ENCODE data around the gene FATE1.
"Not testable (repeated sequence)": the region's sequence is repeated elsewhere in the genome, so short reads cannot be mapped to it uniquely, and the experiment has no call there.

The FATE1 gene, protein sequence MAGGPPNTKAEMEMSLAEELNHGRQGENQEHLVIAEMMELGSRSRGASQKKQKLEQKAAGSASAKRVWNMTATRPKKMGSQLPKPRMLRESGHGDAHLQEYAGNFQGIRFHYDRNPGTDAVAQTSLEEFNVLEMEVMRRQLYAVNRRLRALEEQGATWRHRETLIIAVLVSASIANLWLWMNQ

DNA sequence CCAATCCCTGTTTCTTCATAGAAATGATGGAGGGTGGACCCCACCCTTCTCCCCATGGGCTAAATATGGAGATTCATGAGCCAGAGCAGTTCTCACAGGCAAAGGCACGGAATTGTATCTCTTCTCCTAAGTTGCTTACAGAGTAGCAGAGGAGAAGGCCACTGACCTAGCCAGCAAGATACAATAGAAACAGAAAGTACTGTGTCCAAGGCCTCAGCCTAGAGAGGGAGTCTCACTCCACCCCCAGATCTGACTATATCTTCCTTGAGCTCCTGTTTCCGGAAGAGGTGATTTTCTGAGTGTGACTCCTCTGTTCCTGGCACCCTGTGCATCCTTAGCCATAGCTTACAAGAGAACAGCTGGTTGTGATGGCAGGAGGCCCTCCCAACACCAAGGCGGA, at the start of gene FATE1:
Gene FATE1, plus strand, starts transcription at position 284 of the 400 bp plus-strand sequence. Its CDS starts 85 bp downstream, at position 369.
- DNase-seq (ENCODE audit: low read depth) = no peak

DNA sequence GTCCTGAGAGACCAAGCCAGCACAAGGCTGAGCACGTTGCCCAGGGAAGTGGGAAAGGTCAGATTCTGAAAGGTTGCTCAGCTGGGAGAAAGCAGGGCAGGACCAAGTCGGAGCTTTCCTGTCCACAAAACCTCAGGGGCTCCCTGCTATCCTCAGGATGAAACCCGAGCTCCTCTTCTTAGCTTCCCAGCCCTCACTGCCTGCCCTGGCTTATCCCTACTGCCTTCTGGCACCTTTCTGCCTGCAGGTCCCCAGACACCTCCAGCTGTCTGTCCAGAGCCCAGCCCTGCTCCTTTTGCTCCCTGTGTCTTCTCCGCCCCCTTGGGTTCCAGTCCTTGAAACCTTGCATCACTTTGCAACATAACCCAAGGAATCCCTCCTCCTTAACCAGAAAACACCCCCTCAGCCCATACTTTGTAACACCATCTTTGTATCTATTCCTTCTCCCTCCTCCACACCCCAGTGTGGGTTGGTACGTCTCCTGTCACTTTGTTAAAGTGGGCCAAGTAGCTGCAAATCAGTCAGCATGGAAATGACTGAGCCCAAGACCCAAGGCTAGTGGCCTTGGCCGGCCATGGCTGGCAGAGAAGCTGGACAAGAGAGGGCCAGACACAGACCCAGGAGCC, 40.6 kb upstream of the FATE1 start:
- DNase-seq (ENCODE audit: low read depth) = no peak

DNA sequence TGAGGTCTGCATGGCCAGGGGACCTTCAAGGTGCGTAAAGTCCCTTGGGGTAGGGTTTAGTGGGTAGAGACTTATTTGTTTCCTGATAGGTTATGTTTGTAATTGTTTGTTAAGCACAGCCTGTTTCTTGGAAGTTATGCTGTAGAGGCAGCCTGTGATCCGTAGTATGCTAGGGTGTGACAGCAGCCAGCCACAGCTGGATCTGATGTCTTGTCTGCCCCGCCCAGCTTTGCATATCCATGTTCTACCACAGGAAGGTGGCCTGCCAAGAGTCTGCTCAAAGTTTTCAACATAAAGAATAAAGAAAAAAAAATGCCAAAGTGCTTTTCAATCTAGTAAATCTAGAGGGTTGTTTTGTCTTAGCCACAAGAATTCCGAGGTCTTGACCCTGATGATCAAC, 39.6 kb upstream of the FATE1 start:
- DNase-seq (ENCODE audit: low read depth) = no peak

DNA sequence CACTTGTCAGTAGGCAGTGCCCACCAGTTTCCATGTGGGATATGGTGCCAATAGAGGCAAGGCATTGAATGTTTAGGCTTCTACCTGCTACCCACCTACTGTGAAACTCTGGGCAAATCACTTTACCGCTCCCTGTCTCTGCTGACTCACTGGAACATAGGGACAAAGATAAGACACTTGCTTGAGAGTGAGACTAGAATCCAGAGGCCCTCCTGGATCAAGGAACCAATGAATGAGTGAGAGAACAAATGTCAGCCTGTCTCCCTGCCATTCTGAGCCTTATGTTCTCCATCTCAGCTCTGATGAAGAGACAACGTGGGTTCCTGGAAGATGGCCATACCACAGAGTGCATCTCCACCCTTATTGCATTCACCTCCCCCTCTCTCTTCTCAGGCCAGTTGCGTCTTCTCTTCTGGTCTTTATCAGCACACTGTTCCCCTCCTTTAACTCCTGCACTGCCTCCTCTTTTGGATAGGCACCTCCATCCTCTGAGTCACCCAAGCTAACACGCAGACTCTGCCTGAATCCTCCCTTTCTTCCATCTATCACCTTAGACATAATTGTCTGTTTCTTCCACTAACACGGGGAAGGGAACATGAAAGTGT, 35.9 kb upstream of the FATE1 start:
- no peak for DNase-seq (ENCODE audit: low read depth)

DNA sequence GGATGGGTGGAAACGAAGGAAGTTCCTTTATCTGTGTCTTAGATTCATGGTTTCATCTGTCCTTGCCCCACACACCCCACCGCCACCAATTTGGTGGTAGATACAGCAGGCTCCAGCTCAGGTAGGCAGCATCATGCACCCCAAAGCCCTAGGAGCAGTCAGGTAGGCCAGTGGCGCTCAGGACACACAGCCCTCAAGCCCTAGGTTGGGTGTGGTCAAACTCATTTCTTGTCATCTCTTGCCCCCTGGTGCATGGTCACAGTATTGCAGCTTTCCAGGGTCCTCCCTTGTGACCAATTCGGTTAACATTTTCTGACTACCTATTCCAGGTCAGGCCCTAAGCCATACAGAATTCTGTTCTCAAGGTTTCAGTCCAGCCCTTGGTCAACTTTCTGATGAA, 35.0 kb upstream of the FATE1 start:
- peak; percentile 23 for DNase-seq (ENCODE audit: low read depth)

DNA sequence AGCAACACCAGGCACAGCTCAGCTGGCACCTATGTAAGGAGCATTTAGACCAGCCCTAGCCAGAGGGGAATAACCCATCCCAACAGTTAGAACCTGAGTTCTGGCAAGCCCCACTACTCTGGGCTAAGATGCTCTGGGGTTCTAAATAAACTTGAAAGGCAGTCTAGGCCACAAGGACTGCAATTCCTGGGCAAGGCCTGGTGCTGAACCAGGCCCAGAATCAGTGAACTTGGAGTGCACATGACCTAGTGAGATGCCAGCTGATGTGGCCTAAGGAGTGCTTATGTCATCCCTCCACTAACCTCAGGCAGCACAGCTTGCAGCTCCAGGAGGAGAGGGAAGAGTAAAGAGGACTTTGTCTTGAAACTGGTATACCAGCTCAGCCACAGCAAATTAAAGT, 28.2 kb upstream of the FATE1 start:
- no peak for DNase-seq (ENCODE audit: low read depth)

DNA sequence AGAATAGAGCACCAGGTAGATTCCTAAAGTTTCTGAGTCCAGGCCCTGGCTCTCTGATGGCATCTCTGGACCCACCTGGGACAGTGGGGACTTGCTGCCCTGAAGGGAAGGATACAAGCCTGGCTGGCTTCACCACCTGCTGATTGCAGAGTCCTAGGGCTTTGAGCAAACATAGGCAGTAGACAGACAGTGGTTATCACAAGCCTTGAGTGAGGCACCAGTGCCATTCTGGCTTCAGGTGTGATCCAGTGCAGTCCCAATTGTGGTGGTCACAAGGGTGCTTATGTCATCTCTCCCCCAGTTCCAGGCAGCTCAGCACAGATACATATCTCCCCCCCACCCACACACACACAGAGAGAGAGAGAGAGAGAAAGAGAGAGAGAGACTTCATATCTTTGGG, 27.1 kb upstream of the FATE1 start:
- DNase-seq (ENCODE audit: low read depth) = no peak

DNA sequence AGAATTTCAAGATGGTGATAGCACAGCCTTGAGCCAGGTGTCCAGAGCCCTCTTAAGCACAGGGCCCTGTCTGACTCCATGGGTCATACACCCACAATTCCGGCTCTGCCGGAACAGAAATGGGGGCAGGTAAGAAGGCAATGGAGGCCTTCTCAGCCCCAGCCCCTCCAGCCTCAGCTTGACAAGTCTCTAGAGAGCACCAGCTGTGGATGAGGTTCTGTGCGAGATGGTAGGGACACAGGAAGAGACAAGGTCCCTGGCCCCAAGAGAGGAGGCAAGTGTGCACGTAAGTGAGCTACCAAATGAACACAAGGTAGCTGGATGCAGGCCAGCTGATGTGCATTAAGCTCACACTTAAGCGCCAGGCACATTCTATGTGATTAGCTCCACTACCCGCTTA, 23.0 kb upstream of the FATE1 start:
- no peak for DNase-seq (ENCODE audit: low read depth)

DNA sequence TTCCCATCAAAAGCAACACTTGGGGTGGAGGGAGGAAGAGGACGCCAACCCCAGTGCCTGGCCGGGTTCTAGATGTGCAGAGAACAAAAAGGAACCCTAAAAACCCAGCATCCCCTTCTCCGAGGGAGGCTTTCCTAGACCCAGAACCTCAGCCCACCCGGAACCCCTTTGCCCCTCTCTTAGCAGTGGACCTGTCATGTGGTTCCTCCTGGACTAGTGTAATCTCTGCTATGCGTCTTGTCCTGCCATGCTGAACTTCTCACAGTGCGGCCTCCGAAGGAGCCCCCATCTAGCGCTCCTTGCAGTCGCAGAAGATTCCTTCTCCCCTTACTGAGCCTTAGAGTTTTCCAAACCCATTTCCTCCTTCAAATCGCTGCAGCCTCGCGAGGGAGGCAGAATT, 21.7 kb upstream of the FATE1 start:
- DNase-seq (ENCODE audit: low read depth) = no peak

DNA sequence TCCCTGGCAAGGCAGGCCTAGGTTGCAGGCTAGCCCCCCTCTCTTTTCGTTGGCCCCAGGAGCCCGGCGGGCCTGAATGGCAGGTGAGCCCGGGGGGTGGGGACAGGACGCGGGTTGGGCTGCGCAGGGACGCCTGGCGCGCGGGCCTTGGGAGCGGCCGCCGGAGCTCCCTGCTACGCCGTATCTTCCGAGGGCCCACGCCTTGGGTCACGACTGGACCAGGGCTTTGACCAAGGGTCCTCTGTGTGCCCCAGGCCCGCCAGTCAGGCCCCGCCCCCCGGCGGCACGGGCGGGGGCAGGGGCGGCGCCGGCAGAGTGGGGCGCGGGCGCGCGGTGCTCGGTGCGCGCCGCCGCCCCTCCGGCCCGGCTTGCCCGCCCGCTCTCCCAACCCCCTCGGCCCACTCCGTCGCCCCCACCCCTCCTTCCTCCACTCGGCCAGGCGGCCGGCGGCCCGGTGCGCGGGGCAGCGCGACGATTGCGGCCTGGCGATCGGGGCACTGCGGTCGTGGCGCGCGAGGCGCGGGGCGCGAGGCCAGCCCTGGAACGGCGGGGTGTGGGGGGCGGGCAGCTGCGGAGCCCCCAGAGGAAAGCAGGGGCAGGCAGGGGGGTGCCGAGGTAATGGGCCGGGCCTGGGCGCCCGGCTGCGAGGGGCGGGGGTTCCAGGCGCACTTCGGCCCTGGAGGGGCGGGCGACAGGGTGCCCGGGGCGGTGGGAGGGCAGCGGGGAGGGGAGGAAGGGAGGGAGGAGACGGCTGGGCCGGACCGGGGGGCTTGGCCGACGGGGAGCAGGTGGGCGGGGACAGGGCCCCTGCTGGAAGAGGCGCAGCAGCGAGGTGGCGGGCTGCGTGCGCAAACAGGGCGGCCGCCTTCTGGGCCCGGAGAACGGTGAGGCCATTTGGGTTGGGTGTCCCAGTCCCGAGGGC, 20.9 kb upstream of the FATE1 start, which contains the start of gene PRRG3:
Gene PRRG3, plus strand, starts transcription at position 798 of the 922 bp plus-strand sequence. CDS start 3,357 bp downstream, outside the sequence.
- DNase-seq (ENCODE audit: low read depth) = no peak

DNA sequence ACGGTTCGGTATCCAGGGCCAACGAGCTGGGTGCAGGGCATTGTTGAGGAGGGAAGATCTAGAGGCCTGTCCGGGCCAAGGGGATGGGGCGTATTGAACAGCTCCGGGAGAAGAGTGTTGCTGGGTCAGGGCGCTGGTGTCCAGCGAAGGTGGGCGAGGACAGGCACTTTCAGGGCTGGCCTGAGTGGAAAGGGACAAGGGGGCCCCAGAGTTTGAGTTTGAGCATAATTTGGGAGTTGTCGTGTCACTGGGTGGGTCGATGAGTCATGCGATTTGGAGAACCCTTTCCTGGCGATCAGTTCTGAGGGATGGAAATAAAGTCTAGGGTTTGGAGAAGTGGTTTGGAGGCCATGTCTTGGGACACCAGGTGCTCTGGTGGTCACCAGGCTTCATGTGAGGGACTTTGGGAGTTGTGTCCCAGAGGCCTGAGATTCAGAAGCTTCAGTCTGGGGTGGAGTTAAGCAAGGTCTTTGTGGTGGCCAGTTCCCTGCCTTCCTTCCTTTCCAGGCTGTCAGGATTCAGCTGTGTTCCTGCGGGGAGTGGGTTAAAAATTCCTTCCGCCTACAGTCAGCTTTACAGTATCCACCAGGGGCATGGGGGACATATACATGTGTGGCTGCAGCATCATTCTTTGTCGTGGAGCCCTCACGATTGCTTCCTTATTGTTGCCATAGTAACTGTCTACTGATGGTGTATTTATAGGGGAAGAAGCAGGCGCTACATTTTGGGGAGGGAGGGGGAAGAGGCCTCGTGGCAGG, 20.1 kb upstream of the FATE1 start:
- DNase-seq (ENCODE audit: low read depth) = no peak

DNA sequence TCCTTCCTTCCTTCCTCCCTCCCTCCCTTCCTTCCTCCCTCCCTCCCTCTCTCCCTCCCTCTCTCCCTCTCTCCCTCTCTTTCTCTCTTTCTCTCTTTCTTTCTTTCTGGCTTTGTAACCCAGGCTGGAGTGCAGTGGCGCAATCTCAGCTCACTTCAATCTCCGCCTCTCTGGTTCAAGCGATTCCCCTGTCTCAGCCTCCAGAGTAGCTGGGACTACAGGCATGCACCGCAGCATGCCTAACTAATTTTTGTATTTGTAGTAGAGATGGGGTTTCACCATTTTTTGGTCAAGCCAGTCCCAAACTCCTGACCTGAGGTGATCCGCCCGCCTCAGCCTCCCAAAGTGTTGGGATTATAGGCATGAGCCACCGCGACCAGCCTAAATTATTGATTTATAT, 18.8 kb upstream of the FATE1 start:
- DNase-seq (ENCODE audit: low read depth) = not testable (repeated sequence)

DNA sequence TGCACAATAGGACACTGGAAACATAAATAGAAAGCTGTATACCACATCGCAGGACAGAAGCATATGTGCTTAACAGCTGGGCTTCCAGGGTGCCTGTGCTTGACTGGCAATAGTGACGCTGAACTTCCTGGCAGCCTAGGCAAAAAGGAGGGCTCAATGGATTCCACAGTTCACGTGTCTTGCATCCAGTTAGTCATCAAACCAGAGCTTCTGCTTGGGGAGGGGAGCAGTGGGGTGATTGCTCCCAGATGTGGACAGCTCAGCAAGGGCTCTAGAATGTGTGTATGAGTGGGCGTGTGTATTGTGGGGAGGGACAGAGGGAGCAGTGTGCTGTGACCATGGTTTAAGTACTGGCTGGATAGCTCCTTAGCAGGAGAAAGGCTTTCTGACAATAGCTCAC, 18.3 kb upstream of the FATE1 start:
- DNase-seq (ENCODE audit: low read depth) = peak; percentile 3

DNA sequence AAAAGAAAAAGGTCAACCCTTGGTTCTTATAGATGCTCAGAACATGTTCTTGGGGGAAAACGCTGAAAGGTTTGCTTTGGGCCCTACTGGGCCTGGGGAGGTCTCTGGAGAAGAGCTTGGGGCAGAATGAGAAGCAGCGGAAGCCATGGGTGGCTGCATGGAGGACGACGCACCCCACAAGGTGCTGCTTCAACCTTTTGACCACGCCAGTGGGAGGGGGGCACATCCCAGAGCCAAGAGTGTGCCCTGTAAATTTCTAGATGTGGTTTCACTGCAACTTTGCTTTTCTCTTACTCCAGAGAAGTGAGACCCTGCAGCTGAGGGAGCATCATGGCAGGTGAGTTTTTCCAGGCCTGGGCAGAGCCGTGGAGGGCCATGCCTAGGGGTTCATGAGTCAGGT, 17.4 kb upstream of the FATE1 start:
- no peak for DNase-seq (ENCODE audit: low read depth)

DNA sequence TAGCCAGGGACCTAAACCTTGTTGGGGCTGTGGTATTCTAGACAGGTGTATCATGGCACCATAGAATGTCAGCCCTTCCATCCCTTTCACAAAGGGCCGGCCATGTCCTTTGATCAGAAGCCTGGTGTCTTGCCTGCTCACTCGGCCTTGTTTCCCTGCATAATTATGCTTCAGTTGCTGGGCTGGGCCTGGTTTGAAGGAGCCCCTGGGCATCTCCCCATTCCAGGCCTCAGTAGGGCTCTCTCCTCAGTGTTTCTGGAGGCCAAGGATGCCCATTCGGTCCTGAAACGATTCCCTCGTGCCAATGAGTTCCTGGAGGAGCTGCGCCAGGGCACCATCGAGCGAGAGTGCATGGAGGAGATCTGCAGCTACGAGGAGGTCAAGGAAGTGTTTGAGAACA, 16.1 kb upstream of the FATE1 start:
- no peak for DNase-seq (ENCODE audit: low read depth)

DNA sequence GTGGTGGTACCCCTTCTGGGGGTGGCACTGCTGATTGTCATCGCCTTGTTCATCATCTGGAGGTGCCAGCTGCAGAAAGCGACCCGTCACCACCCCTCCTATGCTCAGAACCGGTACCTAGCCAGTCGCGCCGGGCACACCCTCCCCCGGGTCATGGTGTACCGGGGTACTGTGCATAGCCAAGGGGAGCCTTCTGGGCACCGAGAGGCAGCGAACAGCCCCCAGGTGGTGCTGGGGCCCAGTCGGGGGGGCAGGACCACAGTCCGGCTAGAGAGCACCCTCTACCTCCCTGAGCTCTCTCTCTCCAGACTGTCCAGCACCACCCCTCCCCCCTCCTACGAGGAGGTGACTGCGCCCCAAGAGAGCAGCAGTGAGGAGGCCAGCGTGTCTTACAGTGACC, 15.3 kb upstream of the FATE1 start:
- no peak for DNase-seq (ENCODE audit: low read depth)

DNA sequence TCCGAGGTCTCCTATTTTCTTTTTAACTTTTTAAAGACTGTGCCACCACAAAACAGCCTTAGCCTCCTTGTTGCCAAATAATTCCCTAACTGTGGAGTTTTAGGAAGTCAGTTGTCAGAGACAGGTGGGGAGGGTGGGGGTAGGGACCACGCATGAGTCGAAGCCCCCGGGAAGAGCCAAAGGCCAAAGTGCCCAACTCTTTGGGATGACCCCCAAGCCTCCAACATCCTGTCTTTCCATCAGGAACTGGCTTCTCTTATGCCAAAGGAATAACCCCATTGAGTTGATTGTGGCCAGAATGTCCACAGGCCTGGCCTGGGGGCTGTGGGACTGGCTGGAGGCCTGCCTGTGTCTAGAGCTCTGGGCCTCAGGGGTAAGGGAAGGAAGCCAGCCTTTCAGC, 14.8 kb upstream of the FATE1 start:
- DNase-seq (ENCODE audit: low read depth) = no peak

DNA sequence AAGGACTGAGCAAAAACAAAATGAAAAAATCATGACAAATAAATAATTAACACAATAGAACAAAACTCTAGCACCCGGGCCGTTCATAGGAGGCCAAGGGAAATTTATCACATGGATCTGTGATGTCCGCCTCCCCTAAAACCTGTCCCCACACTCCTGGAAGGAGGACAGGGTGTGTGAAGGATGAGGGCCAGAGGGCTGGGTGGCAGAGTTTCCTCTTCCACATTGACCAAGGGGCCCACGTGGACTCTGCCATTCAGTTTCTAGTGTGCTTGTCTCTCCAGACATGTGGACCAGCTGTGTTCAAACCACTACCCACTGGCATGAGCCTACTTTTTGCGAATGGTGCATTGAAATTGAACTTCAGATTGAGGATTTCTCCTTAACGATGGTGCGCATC, 14.3 kb upstream of the FATE1 start:
- no peak for DNase-seq (ENCODE audit: low read depth)

DNA sequence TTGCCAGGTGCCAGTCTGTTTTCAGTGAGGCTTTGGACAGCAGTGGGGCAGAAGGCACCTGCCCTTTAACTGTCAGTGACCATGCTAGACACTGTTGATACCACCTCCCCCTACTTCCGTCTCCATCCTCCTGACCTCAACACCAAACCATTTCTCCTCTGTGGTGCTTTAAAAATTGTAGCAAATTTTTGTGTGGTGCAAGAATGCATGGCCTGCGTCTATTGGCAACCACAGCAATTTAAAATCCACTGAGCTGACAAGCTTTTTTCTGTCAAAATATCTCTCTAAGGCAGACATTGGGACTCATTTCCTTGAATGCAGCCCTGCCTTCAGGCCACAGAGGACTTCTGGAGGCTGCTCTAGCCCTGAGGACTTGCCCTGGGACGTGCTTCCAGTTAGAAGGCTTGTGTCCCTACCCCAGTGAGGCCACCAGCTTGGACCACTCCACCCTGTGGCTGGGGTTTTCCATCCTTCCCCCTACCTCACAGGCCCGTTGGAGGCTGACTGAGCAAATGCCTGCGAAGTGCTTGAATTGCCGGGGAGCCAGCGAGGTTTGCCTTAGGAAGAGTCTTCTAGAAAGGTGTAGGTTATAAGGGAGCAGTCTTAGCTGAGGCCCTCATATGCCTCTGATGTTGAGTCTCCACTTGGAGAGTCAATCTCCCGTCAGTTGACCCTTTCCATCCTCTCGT, 13.7 kb upstream of the FATE1 start:
- no peak for DNase-seq (ENCODE audit: low read depth)

DNA sequence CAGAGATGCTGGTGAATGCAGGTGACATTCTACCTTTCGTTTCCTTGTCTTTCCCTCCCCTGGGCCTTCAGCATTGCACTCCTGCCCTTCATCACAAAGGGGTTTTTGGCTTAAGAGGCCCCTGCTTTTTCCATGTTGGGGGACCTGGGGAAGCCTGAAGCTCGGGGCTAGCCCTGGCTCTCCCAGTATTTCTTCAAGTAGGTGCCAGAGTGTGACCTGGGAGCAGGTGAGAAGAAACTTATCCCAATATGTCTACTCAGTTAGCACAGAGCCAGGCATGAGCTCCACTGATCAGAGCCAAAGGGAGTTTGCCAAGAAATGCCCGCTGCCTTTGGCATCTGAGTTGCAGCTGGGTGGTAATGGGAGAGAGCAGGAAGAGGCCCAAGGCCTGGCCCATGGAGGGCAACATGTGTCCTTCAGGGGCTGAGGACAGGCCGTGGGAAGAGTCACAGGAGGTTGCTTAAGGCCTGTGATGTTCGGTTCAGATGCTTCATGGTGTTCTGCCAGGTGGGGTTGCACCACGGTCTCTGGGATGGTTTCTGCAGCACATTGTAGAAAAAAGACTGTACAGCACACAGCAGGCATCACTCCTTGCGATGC, 13.0 kb upstream of the FATE1 start:
- no peak for DNase-seq (ENCODE audit: low read depth)

DNA sequence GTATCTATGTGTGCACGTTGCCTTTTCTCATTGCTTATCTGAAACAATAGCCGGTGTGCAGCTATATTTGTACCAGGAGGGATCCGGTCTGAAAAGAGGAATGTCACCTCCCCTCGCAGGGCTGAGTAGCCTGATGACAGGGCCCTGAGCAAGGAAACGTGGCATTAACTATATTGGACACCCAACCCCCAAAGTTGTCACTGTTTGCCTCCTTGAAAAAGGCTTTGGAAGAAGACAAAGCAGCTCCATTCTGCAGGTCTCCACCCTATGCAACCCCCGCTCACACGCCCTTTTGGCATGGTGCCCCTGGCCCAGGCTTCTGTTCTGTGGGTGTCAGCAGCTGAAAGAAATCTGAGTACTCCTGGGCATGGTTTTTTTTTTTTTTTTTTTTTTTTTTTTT, 12.3 kb upstream of the FATE1 start:
- DNase-seq (ENCODE audit: low read depth) = no peak

Measured in iris pigment epithelial cell (primary cell).